ENCODE results near the gene SPINT3. TPM values are rescaled to one million over a fixed set of nuclear protein-coding genes. Genes with fewer than 3 reads are reported as not detected.

The SPINT3 gene
- total RNA-seq, 1 donor from 2014 or later, result not detected

GRCh38 chr20:45518282-45518681 lies 2.9 kb upstream of the SPINT3 start:
- no peaks in the 10 kb centered on the region for H3K79me2 ChIP-seq (ENCODE audit: insufficient read depth, low read length)
- H3K27ac Mint-ChIP-seq (ENCODE audit: unreplicated experiment), result no peak overlapping the region
- FAIRE-seq, result no peak

GRCh38 chr20:45510242-45510862 lies 5.1 kb downstream of the SPINT3 start:
- Histone ChIP-seq H3K4me2 (ENCODE audit: low read length) (no peak overlapping the region), H3K27me3 (ENCODE audit: insufficient read depth, low read length) (peaks cover 3% of the 10 kb centered on the region), H3K4me1 (ENCODE audit: insufficient read depth, low read length) (no peaks in the 10 kb centered on the region), H3K9me3 (ENCODE audit: insufficient read depth, low read depth, low read length) (no peaks in the 10 kb centered on the region), H3K36me3 (ENCODE audit: insufficient read depth, low read length) (no peaks in the 10 kb centered on the region), H4K20me1 (ENCODE audit: insufficient read depth, low read length) (no peaks in the 10 kb centered on the region), H3K4me3 (ENCODE audit: insufficient read depth, low read depth, low read length) (no peak overlapping the region), H3K79me2 (ENCODE audit: insufficient read depth, low read length) (no peaks in the 10 kb centered on the region), H3K27ac (ENCODE audit: low read depth, low read length) (no peak overlapping the region), H3K9ac (ENCODE audit: low read length) (no peak overlapping the region), H2AFZ (ENCODE audit: low read depth, low read length) (no peak overlapping the region)
- FAIRE-seq (no peak), DNase-seq (ENCODE audit: low read depth) (no peak)
- Mint-ChIP-seq H3K36me3 (ENCODE audit: low read depth, unreplicated experiment) (no peaks in the 10 kb centered on the region), H3K9me3 (ENCODE audit: unreplicated experiment) (no peaks in the 10 kb centered on the region), H3K4me3 (ENCODE audit: unreplicated experiment) (no peak overlapping the region), H3K4me1 (ENCODE audit: low read depth, unreplicated experiment) (no peaks in the 10 kb centered on the region), H3K27ac (ENCODE audit: unreplicated experiment) (no peak overlapping the region), H3K27me3 (ENCODE audit: low read depth, unreplicated experiment) (peaks cover 14% of the 10 kb centered on the region)
- TF ChIP-seq, protein P1, sequence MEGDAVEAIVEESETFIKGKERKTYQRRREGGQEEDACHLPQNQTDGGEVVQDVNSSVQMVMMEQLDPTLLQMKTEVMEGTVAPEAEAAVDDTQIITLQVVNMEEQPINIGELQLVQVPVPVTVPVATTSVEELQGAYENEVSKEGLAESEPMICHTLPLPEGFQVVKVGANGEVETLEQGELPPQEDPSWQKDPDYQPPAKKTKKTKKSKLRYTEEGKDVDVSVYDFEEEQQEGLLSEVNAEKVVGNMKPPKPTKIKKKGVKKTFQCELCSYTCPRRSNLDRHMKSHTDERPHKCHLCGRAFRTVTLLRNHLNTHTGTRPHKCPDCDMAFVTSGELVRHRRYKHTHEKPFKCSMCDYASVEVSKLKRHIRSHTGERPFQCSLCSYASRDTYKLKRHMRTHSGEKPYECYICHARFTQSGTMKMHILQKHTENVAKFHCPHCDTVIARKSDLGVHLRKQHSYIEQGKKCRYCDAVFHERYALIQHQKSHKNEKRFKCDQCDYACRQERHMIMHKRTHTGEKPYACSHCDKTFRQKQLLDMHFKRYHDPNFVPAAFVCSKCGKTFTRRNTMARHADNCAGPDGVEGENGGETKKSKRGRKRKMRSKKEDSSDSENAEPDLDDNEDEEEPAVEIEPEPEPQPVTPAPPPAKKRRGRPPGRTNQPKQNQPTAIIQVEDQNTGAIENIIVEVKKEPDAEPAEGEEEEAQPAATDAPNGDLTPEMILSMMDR (IDR thresholded peaks at IDR 0.05; ENCODE audit: insufficient read depth, low read depth, low read length), result no peak
- TF ChIP-seq EZH2 (IDR thresholded peaks at IDR 0.05; ENCODE audit: insufficient read depth, low read length), result no peak

More at GRCh38 chr20:45518282-45518681, 2.9 kb upstream of the SPINT3 start:
- TF ChIP-seq, protein P1 (IDR thresholded peaks at IDR 0.05; ENCODE audit: insufficient read depth, low read depth, low read length), result no peak
- no peak for TF ChIP-seq EZH2 (IDR thresholded peaks at IDR 0.05; ENCODE audit: insufficient read depth, low read length)
- DNase-seq (ENCODE audit: low read depth), result no peak
- H3K27me3 Mint-ChIP-seq (ENCODE audit: low read depth, unreplicated experiment), result peaks cover 12% of the 10 kb centered on the region
- H3K9me3 ChIP-seq (ENCODE audit: insufficient read depth, low read depth, low read length), result no peaks in the 10 kb centered on the region
- H3K4me2 ChIP-seq (ENCODE audit: low read length), result no peak overlapping the region
- no peaks in the 10 kb centered on the region for H3K27me3 ChIP-seq (ENCODE audit: insufficient read depth, low read length)
- no peaks in the 10 kb centered on the region for H3K9me3 Mint-ChIP-seq (ENCODE audit: unreplicated experiment)
- H3K36me3 ChIP-seq (ENCODE audit: insufficient read depth, low read length), result no peaks in the 10 kb centered on the region
- H4K20me1 ChIP-seq (ENCODE audit: insufficient read depth, low read length), result no peaks in the 10 kb centered on the region
- no peak overlapping the region for H3K4me3 ChIP-seq (ENCODE audit: insufficient read depth, low read depth, low read length)
- H3K36me3 Mint-ChIP-seq (ENCODE audit: low read depth, unreplicated experiment), result no peaks in the 10 kb centered on the region
- H3K4me1 Mint-ChIP-seq (ENCODE audit: low read depth, unreplicated experiment), result peaks cover 3% of the 10 kb centered on the region
- no peak overlapping the region for H3K9ac ChIP-seq (ENCODE audit: low read length)
- no peak overlapping the region for H2AFZ ChIP-seq (ENCODE audit: low read depth, low read length)
- H3K4me3 Mint-ChIP-seq (ENCODE audit: unreplicated experiment), result no peak overlapping the region
- H3K27ac ChIP-seq (ENCODE audit: low read depth, low read length), result no peak overlapping the region
- H3K4me1 ChIP-seq (ENCODE audit: insufficient read depth, low read length), result no peaks in the 10 kb centered on the region

DNA sequence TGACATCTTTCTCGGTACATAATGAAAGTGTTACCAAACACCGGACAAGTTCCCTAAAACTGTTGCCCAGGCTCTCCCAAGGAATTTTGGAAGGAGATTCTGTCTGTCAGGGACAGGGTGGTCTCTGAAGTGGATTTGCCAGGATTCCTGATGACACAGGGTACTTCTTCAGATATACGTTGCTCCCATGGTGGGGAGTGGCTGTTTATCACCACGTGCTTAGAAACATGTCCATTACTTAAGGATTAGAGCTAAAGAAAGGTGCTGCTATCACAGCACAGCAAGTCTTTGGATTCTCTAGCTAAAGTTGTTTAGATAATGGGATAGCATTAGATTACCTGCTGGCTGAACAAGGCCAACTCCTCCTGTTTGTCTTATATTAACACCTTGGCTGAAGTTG lies 6.3 kb downstream of the SPINT3 start:
- no peaks in the 10 kb centered on the region for H3K79me2 ChIP-seq (ENCODE audit: insufficient read depth, low read length)
- H3K9me3 ChIP-seq (ENCODE audit: insufficient read depth, low read depth, low read length), result no peaks in the 10 kb centered on the region
- no peak overlapping the region for H3K4me2 ChIP-seq (ENCODE audit: low read length)
- H3K27ac Mint-ChIP-seq (ENCODE audit: unreplicated experiment), result no peak overlapping the region
- H2AFZ ChIP-seq (ENCODE audit: low read depth, low read length), result no peak overlapping the region
- no peak overlapping the region for H3K4me3 Mint-ChIP-seq (ENCODE audit: unreplicated experiment)
- no peak overlapping the region for H3K27ac ChIP-seq (ENCODE audit: low read depth, low read length)
- H3K9me3 Mint-ChIP-seq (ENCODE audit: unreplicated experiment), result no peaks in the 10 kb centered on the region
- peaks cover 12% of the 10 kb centered on the region for H3K27me3 Mint-ChIP-seq (ENCODE audit: low read depth, unreplicated experiment)
- DNase-seq (ENCODE audit: low read depth) (no peak), FAIRE-seq (no peak)
- no peaks in the 10 kb centered on the region for H4K20me1 ChIP-seq (ENCODE audit: insufficient read depth, low read length)
- no peaks in the 10 kb centered on the region for H3K4me1 ChIP-seq (ENCODE audit: insufficient read depth, low read length)
- no peak for TF ChIP-seq EZH2 (IDR thresholded peaks at IDR 0.05; ENCODE audit: insufficient read depth, low read length)
- TF ChIP-seq, protein P1 (IDR thresholded peaks at IDR 0.05; ENCODE audit: insufficient read depth, low read depth, low read length), result no peak
- H3K27me3 ChIP-seq (ENCODE audit: insufficient read depth, low read length), result peaks cover 3% of the 10 kb centered on the region
- no peaks in the 10 kb centered on the region for H3K36me3 ChIP-seq (ENCODE audit: insufficient read depth, low read length)
- H3K4me3 ChIP-seq (ENCODE audit: insufficient read depth, low read depth, low read length), result no peak overlapping the region
- no peak overlapping the region for H3K9ac ChIP-seq (ENCODE audit: low read length)
- no peaks in the 10 kb centered on the region for H3K36me3 Mint-ChIP-seq (ENCODE audit: low read depth, unreplicated experiment)
- no peaks in the 10 kb centered on the region for H3K4me1 Mint-ChIP-seq (ENCODE audit: low read depth, unreplicated experiment)
